ENCODE measurements around the gene EPS8L2.

The EPS8L2 gene

DNA sequence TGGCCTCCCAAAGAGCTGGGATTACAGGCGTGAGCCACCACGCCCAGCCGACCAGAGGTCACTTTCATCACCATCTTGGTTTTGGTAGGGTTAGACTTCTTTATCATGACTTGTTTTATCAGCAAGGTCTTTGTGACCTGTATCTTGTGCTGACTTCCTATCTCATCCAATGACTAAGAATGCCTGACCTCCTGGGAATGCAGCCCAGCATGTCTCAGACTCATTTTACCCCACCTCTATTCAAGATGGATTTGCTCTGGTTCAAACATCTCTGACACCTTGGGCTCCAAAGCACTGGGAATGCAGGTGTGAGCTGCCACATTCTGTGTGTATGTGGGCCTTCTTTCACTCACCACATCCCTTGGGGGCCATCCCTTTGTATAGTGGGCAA, 36.1 kb downstream of the EPS8L2 start:
- Histone ChIP-seq H3K9ac (ENCODE audit: low read depth, low read length, poor library complexity, severe bottlenecking) (no peak overlapping the region), H4K20me1 (ENCODE audit: insufficient read depth, low read length, poor library complexity, severe bottlenecking) (no peaks in the 10 kb centered on the region), H3K9me3 (ENCODE audit: insufficient read depth, low read depth, low read length) (no peaks in the 10 kb centered on the region), H3K4me2 (ENCODE audit: low read depth, low read length, poor library complexity, severe bottlenecking) (no peak overlapping the region), H3F3A (ENCODE audit: low read depth) (no peaks in the 10 kb centered on the region), H3K79me2 (ENCODE audit: insufficient read depth, low read length) (no peaks in the 10 kb centered on the region), H3K9me2 (replicated peaks; ENCODE audit: low read depth, low read length) (no peaks in the 10 kb centered on the region), H3K4me3 (ENCODE audit: low read length, poor library complexity, severe bottlenecking) (no peak overlapping the region), H3K4me1 (ENCODE audit: insufficient read depth, low read length, poor library complexity, severe bottlenecking) (peaks cover 12% of the 10 kb centered on the region), H3K36me3 (ENCODE audit: insufficient read depth, low read length) (no peaks in the 10 kb centered on the region), H2AFZ (ENCODE audit: low read length) (no peak overlapping the region), H3K27me3 (ENCODE audit: insufficient read depth, low read length, poor library complexity, severe bottlenecking) (no peaks in the 10 kb centered on the region)
- TF ChIP-seq, protein P1, sequence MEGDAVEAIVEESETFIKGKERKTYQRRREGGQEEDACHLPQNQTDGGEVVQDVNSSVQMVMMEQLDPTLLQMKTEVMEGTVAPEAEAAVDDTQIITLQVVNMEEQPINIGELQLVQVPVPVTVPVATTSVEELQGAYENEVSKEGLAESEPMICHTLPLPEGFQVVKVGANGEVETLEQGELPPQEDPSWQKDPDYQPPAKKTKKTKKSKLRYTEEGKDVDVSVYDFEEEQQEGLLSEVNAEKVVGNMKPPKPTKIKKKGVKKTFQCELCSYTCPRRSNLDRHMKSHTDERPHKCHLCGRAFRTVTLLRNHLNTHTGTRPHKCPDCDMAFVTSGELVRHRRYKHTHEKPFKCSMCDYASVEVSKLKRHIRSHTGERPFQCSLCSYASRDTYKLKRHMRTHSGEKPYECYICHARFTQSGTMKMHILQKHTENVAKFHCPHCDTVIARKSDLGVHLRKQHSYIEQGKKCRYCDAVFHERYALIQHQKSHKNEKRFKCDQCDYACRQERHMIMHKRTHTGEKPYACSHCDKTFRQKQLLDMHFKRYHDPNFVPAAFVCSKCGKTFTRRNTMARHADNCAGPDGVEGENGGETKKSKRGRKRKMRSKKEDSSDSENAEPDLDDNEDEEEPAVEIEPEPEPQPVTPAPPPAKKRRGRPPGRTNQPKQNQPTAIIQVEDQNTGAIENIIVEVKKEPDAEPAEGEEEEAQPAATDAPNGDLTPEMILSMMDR (conservative IDR thresholded peaks at IDR 0.05; ENCODE audit: low read length), result no peak
- no peak for TF ChIP-seq EZH2phosphoT487 (IDR thresholded peaks at IDR 0.05; ENCODE audit: borderline replicate concordance)

DNA sequence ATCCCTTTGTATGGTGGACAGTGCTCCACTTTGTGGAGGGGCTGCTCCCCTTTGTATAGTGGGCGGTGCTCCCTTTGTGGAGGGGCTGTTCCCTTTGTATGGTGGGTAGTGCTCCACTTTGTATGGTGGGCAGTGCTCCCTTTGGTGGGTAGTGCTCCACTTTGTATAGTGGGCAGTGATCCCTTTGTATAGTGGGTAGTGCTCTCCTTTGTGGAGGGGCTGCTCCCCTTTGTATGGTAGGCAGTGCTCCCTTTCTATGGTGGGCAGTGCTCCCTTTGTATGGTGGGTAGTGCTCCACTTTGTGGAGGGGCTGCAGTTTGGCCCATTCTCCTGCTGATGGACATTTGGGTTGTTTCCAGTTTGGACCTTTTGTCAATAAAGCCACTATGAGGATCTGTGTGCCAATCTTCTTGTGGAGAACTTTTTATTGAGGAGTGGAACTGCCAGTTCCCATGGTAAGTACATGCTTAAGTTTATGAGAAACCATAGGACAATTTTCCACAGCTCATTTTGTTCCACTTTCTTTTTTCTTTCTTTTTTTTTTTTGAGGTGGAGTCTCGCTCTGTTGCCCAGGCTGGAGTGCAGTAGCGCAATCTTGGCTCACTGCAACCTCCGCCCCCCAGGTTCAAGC, 36.7 kb downstream of the EPS8L2 start:
- Histone ChIP-seq H3K9ac (ENCODE audit: low read depth, low read length, poor library complexity, severe bottlenecking) (no peak overlapping the region), H3K36me3 (ENCODE audit: insufficient read depth, low read length) (no peaks in the 10 kb centered on the region), H3F3A (ENCODE audit: low read depth) (no peaks in the 10 kb centered on the region), H3K9me3 (ENCODE audit: insufficient read depth, low read depth, low read length) (no peaks in the 10 kb centered on the region), H3K27me3 (ENCODE audit: insufficient read depth, low read length, poor library complexity, severe bottlenecking) (no peaks in the 10 kb centered on the region), H3K4me1 (ENCODE audit: insufficient read depth, low read length, poor library complexity, severe bottlenecking) (peaks cover 12% of the 10 kb centered on the region), H3K9me2 (replicated peaks; ENCODE audit: low read depth, low read length) (no peaks in the 10 kb centered on the region), H4K20me1 (ENCODE audit: insufficient read depth, low read length, poor library complexity, severe bottlenecking) (no peaks in the 10 kb centered on the region), H2AFZ (ENCODE audit: low read length) (no peak overlapping the region), H3K4me2 (ENCODE audit: low read depth, low read length, poor library complexity, severe bottlenecking) (no peak overlapping the region), H3K79me2 (ENCODE audit: insufficient read depth, low read length) (peaks cover 5% of the 10 kb centered on the region), H3K4me3 (ENCODE audit: low read length, poor library complexity, severe bottlenecking) (no peak overlapping the region)
- no peak for TF ChIP-seq EZH2phosphoT487 (IDR thresholded peaks at IDR 0.05; ENCODE audit: borderline replicate concordance)
- TF ChIP-seq, protein P1 (conservative IDR thresholded peaks at IDR 0.05; ENCODE audit: low read length), result no peak

DNA sequence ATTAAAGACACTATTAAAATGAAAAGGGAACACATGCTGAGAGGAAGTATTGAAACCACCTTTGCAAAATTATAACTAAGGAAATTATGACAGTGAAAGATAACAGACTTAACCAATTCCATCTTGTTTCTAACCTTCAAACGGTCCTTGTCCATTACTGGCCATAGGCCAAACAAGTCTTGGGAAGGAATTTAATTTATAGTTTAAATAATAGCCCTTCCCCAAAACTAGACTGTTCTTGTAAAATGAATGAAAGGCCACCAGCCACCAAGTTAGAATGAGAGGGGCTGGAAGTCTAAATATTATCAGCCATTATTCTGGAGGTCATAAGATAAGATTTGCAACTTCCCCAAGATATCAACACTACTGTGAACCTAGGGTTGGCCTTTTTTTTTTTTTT, 39.4 kb downstream of the EPS8L2 start:
- peaks cover 26% of the 10 kb centered on the region for H3K4me1 ChIP-seq (ENCODE audit: insufficient read depth, low read length, poor library complexity, severe bottlenecking)
- H3K9me3 ChIP-seq (ENCODE audit: insufficient read depth, low read depth, low read length), result no peaks in the 10 kb centered on the region
- no peaks in the 10 kb centered on the region for H3F3A ChIP-seq (ENCODE audit: low read depth)
- H3K4me2 ChIP-seq (ENCODE audit: low read depth, low read length, poor library complexity, severe bottlenecking), result no peak overlapping the region
- H3K36me3 ChIP-seq (ENCODE audit: insufficient read depth, low read length), result no peaks in the 10 kb centered on the region
- H3K9me2 ChIP-seq (replicated peaks; ENCODE audit: low read depth, low read length), result no peaks in the 10 kb centered on the region
- peaks cover 19% of the 10 kb centered on the region for H4K20me1 ChIP-seq (ENCODE audit: insufficient read depth, low read length, poor library complexity, severe bottlenecking)
- H2AFZ ChIP-seq (ENCODE audit: low read length), result no peak overlapping the region
- no peak overlapping the region for H3K9ac ChIP-seq (ENCODE audit: low read depth, low read length, poor library complexity, severe bottlenecking)
- no peaks in the 10 kb centered on the region for H3K27me3 ChIP-seq (ENCODE audit: insufficient read depth, low read length, poor library complexity, severe bottlenecking)
- TF ChIP-seq, protein P1 (conservative IDR thresholded peaks at IDR 0.05; ENCODE audit: low read length), result no peak
- TF ChIP-seq EZH2phosphoT487 (IDR thresholded peaks at IDR 0.05; ENCODE audit: borderline replicate concordance), result no peak
- no peak overlapping the region for H3K4me3 ChIP-seq (ENCODE audit: low read length, poor library complexity, severe bottlenecking)
- H3K79me2 ChIP-seq (ENCODE audit: insufficient read depth, low read length), result peaks cover 32% of the 10 kb centered on the region
